SK-N-SH (cell line): ENCODE results near the gene SGSM2. TPM values are rescaled to one million over a fixed set of nuclear protein-coding genes. Genes with fewer than 3 reads are reported as not detected.

Experiments used
- CTCF ChIA-PET: fragments of 300-600, 350-600 bp; formaldehyde crosslinking; extraction: SDS; loops from one replicate; lab custom pipeline; 2021; lab: Yijun Ruan, JAX
- POLR2A ChIA-PET: fragments of 350-600 bp; sonication (Branson Sonifier 250); formaldehyde crosslinking; extraction: SDS; loops from one replicate; lab custom pipeline; 2020; ENCODE audit warnings: antibody characterized with exemption, inconsistent platforms; lab: Yijun Ruan, JAX
- DNase-seq: peaks from one replicate; pipeline ENCODE4 v3.0.0; 2012
- H2AFZ ChIP-seq: fragments of 200-600 bp; sonication (generic); 2 replicates; pipeline ENCODE4 v1.8.1; 2016; ENCODE audit warnings: antibody characterized with exemption, mild to moderate bottlenecking, low read depth
- H3F3A ChIP-seq: fragments of 200-600 bp; sonication (generic); replicated peaks from 2 replicates; pipeline ENCODE3; 2016; ENCODE audit warnings: antibody characterized with exemption, mild to moderate bottlenecking; ENCODE audit not compliant: insufficient read depth
- H3K27ac ChIP-seq, 2 experiments: fragments of 200-500 bp in 1 of 2; fragments of 200-600 bp in 1 of 2; sonication (Bioruptor generic) in 1 of 2; sonication (generic), shearing (Covaris generic) in 1 of 2; 2 replicates each; pipeline versions ENCODE4 v1.5.1 to v1.6.1; 2014 to 2016; ENCODE audit warnings: low read depth in 2 of 2, inconsistent platforms in 1 of 2, low read length in 1 of 2, mild to moderate bottlenecking in 1 of 2, mixed read lengths in 1 of 2
- H3K27me3 ChIP-seq: fragments of 200-600 bp; sonication (generic), shearing (Covaris generic); 2 replicates; pipeline ENCODE4 v1.6.1; 2016; ENCODE audit warnings: mixed run types; ENCODE audit not compliant: insufficient read depth
- H3K36me3 ChIP-seq, 2 experiments: fragments of 200-500 bp in 1 of 2; fragments of 200-600 bp in 1 of 2; sonication (Bioruptor generic) in 1 of 2; sonication (generic) in 1 of 2; replicated peaks in 1 of 2; 2 replicates each; pipeline versions ENCODE3 to v1.5.1; 2014 to 2016; ENCODE audit warnings: low read length in 1 of 2, mild to moderate bottlenecking in 1 of 2; ENCODE audit not compliant: insufficient read depth in 2 of 2, control insufficient read depth in 1 of 2
- H3K4me1 ChIP-seq, 2 experiments: fragments of 200-500 bp in 1 of 2; fragments of 200-600 bp in 1 of 2; sonication (Bioruptor generic) in 1 of 2; sonication (generic), shearing (Covaris generic) in 1 of 2; 2 replicates each; pipeline versions ENCODE4 v1.5.1 to v1.6.1; 2014 to 2016; ENCODE audit warnings: low read depth in 1 of 2, low read length in 1 of 2, mixed run types in 1 of 2; ENCODE audit not compliant: insufficient read depth in 2 of 2, control insufficient read depth in 1 of 2
- H3K4me2 ChIP-seq: fragments of 200-600 bp; sonication (generic), shearing (Covaris generic); 2 replicates; pipeline ENCODE4 v1.6.1; 2017; ENCODE audit warnings: mixed run types
- H3K4me3 ChIP-seq, 2 experiments: fragments of 200-500 bp in 1 of 2; fragments of 200-600 bp in 1 of 2; sonication (Bioruptor generic) in 1 of 2; sonication (generic), shearing (Covaris generic) in 1 of 2; 2 replicates each; pipeline versions ENCODE4 v1.5.1 to v1.8.1; 2014 to 2016; ENCODE audit warnings: low read depth in 2 of 2, inconsistent platforms in 1 of 2, low read length in 1 of 2, mild to moderate bottlenecking in 1 of 2, mixed read lengths in 1 of 2, moderate library complexity in 1 of 2
- H3K79me2 ChIP-seq: fragments of 200-600 bp; sonication (generic); 2 replicates; pipeline ENCODE4 v1.8.1; 2017; ENCODE audit warnings: mild to moderate bottlenecking; ENCODE audit not compliant: insufficient read depth
- H3K9ac ChIP-seq: fragments of 200-600 bp; sonication (generic); 2 replicates; pipeline ENCODE4 v1.6.1; 2017; ENCODE audit warnings: mixed run types
- H3K9me2 ChIP-seq: fragments of 200-600 bp; sonication (generic); 2 replicates; pipeline ENCODE4 v1.6.1; 2017; ENCODE audit warnings: mixed run types
- H3K9me3 ChIP-seq: fragments of 200-600 bp; sonication (generic); 2 replicates; pipeline ENCODE4 v1.6.1; 2017; ENCODE audit warnings: mixed run types, mild to moderate bottlenecking, moderate library complexity
- H4K20me1 ChIP-seq: fragments of 200-600 bp; sonication (generic); 2 replicates; pipeline ENCODE4 v1.6.1; 2017; ENCODE audit warnings: mild to moderate bottlenecking, mixed run types; ENCODE audit not compliant: insufficient read depth
- CHD2 ChIP-seq: fragments of 150-350 bp; IDR thresholded peaks from 2 replicates; pipeline ENCODE4 v1.6.1; 2018; ENCODE audit warnings: low read length; ENCODE audit not compliant: partially characterized antibody
- ELF1 ChIP-seq: IDR thresholded peaks from 2 replicates; pipeline ENCODE4 v1.4.0; 2012
- EP300 ChIP-seq, 2 experiments: IDR thresholded peaks; 2 replicates each; pipeline versions ENCODE4 v1.4.0 to v1.6.1; 2012; ENCODE audit warnings: borderline replicate concordance in 1 of 2, low read depth in 1 of 2, low read length in 1 of 2
- EZH2phosphoT487 ChIP-seq: fragments of 200-600 bp; sonication (generic); IDR thresholded peaks from 2 replicates; pipeline ENCODE4 v1.6.1; 2017; ENCODE audit warnings: low read depth, mixed run types, mild to moderate bottlenecking, antibody characterized with exemption, moderate library complexity, borderline replicate concordance
- FOXM1 ChIP-seq: IDR thresholded peaks from 2 replicates; pipeline ENCODE4 v1.4.0; 2012; ENCODE audit warnings: low read depth, mild to moderate bottlenecking
- JUND ChIP-seq: IDR thresholded peaks from 2 replicates; pipeline ENCODE4 v1.4.0; 2012
- MXI1 ChIP-seq: IDR thresholded peaks from 2 replicates; pipeline ENCODE4 v1.6.1; 2012; ENCODE audit warnings: mild to moderate bottlenecking, low read depth, low read length, improper control_type of control experiment
- NFIC ChIP-seq: IDR thresholded peaks from 2 replicates; pipeline ENCODE4 v1.4.0; 2012; ENCODE audit warnings: borderline replicate concordance
- NRF1 ChIP-seq: IDR thresholded peaks from 2 replicates; pipeline ENCODE4 v1.6.1; 2012; ENCODE audit warnings: low read depth, mild to moderate bottlenecking, low read length
- RAD21 ChIP-seq: IDR thresholded peaks from 2 replicates; pipeline ENCODE4 v1.6.1; 2012; ENCODE audit warnings: mild to moderate bottlenecking, low read length
- RCOR1 ChIP-seq: fragments of 150-350 bp; IDR thresholded peaks from 2 replicates; pipeline ENCODE4 v1.6.1; 2017; ENCODE audit warnings: antibody characterized with exemption, low read length
- RXRA ChIP-seq: IDR thresholded peaks from 2 replicates; pipeline ENCODE4 v1.4.0; 2012; ENCODE audit warnings: low read depth, mild to moderate bottlenecking, borderline replicate concordance
- TAF1 ChIP-seq: IDR thresholded peaks from 2 replicates; pipeline ENCODE4 v1.6.1; 2012; ENCODE audit warnings: low read depth, mild to moderate bottlenecking, low read length, moderate library complexity, borderline replicate concordance
- TEAD4 ChIP-seq: IDR thresholded peaks from 2 replicates; pipeline ENCODE4 v1.4.0; 2012; ENCODE audit warnings: mild to moderate bottlenecking, borderline replicate concordance; ENCODE audit not compliant: insufficient read depth
- WGBS: methylation state at CpG from one replicate; pipeline ENCODE4 v1.1.6; 2017; ENCODE audit warnings: low lambda C conversion rate; 5-methylcytosine and 5-hydroxymethylcytosine counted together
- polyA plus RNA-seq, 3 experiments: library from polyadenylated mRNA; depleted of rRNA; stranded (reverse); fragments of >200 nt; gene quantifications; 2 replicates each; pipeline ENCODE4 v1.2.3, GENCODE V29; 2012
- TF ChIP-seq, protein P1 (sequence below): IDR thresholded peaks from 2 replicates; pipeline ENCODE4 v1.4.0; 2012; ENCODE audit warnings: low read depth
- TF ChIP-seq, protein P2 (sequence below): IDR thresholded peaks from 2 replicates; pipeline ENCODE4 v1.4.0; 2012; ENCODE audit warnings: low read depth, borderline replicate concordance

SGSM2 gene
- polyA plus RNA-seq, 1 of the 3 experiments (the other 2 are of a cell fraction): 85.9 TPM

- no peak overlapping the region for H3K4me3 ChIP-seq
- no peak overlapping the region for H3K4me2 ChIP-seq
- H3K9me2 ChIP-seq: no peaks in the 10 kb centered on the region
- 88% methylated on average over 5 of the region's 5 CpGs for WGBS
- peaks cover 52% of the 10 kb centered on the region for H4K20me1 ChIP-seq
- H3K9ac ChIP-seq: no peak overlapping the region
- peaks cover 92% of the 10 kb centered on the region for H3K79me2 ChIP-seq
- H3K27me3 ChIP-seq: no peaks in the 10 kb centered on the region
- TF ChIP-seq RCOR1: no peak
- TF ChIP-seq JUND: no peak
- no peak for TF ChIP-seq TEAD4
- no peak for TF ChIP-seq EZH2phosphoT487
- TF ChIP-seq, protein P1, sequence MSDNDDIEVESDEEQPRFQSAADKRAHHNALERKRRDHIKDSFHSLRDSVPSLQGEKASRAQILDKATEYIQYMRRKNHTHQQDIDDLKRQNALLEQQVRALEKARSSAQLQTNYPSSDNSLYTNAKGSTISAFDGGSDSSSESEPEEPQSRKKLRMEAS: no peak
- no peak for TF ChIP-seq TAF1
- no peak for TF ChIP-seq RXRA
- TF ChIP-seq NRF1: no peak
- peaks cover 2 to 10% of the 10 kb centered on the region in 2 experiments; a peak in 2 of 4 replicates for H3K4me1 ChIP-seq
- ChIA-PET POLR2A (no interaction called here), CTCF (interaction anchor here (1.2 to 1.8 kb wide), 3 partner anchors 14 to 53 kb away, joined by 3 to 5 read pairs (median 4); no protein-coding TSS in a partner anchor)
- no peak for DNase-seq
- H3K27ac ChIP-seq: no peak overlapping the region
- no peaks in the 10 kb centered on the region for H3K9me3 ChIP-seq
- H3K36me3 ChIP-seq: peaks cover 51 to 63% of the 10 kb centered on the region in 2 experiments
- H3F3A ChIP-seq: peaks cover 17% of the 10 kb centered on the region
- no peak overlapping the region for H2AFZ ChIP-seq
Measured at GRCh38 chr17:2297023-2297422, 40.3 kb upstream of the SGSM2 start.

DNA sequence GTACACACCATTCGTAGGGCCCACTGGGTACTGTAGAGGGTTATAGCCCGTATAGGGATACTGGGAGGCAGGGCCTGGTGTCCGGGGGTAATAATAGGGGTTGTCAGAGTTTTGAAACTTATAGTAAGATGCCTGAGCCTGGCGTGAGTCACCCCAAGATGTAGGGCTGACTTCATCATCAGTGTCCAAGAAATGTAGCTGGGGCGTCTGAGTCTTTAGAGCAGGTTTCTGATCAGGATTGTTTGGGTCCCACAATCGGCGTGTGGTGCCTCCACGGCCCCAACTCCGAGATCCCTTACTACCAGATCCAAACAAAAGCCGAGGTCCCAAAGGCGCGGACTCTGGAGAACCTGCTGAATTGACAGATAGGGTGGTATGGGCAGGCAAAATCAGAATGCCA, 38.2 kb upstream of the SGSM2 start:
- WGBS: 99% methylated on average over 10 of the region's 12 CpGs
- no peaks in the 10 kb centered on the region for H3K27me3 ChIP-seq
- H2AFZ ChIP-seq: no peak overlapping the region
- POLR2A ChIA-PET: no interaction called here
- H4K20me1 ChIP-seq: peaks cover 47% of the 10 kb centered on the region
- no peak overlapping the region for H3K27ac ChIP-seq
- no peak overlapping the region for H3K4me2 ChIP-seq
- H3K9ac ChIP-seq: no peak overlapping the region
- TF ChIP-seq FOXM1 (no peak), RCOR1 (no peak), ELF1 (no peak), NFIC (no peak), EP300 (IDR thresholded peaks at IDR 0.05; ENCODE audit: borderline replicate concordance in 1 of 2, low read depth in 1 of 2, low read length in 1 of 2) (no peak), RAD21 (no peak), MXI1 (no peak), CHD2 (no peak)
- TF ChIP-seq, protein P2, sequence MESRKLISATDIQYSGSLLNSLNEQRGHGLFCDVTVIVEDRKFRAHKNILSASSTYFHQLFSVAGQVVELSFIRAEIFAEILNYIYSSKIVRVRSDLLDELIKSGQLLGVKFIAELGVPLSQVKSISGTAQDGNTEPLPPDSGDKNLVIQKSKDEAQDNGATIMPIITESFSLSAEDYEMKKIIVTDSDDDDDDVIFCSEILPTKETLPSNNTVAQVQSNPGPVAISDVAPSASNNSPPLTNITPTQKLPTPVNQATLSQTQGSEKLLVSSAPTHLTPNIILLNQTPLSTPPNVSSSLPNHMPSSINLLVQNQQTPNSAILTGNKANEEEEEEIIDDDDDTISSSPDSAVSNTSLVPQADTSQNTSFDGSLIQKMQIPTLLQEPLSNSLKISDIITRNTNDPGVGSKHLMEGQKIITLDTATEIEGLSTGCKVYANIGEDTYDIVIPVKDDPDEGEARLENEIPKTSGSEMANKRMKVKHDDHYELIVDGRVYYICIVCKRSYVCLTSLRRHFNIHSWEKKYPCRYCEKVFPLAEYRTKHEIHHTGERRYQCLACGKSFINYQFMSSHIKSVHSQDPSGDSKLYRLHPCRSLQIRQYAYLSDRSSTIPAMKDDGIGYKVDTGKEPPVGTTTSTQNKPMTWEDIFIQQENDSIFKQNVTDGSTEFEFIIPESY: no peak
- TF ChIP-seq, protein P1: no peak
- peaks cover 48 to 49% of the 10 kb centered on the region in 2 experiments for H3K36me3 ChIP-seq
- H3K9me2 ChIP-seq: no peaks in the 10 kb centered on the region
- peaks cover 5 to 6% of the 10 kb centered on the region in 2 experiments; a peak in 1 of 4 replicates for H3K4me1 ChIP-seq
- H3K9me3 ChIP-seq: no peaks in the 10 kb centered on the region
- DNase-seq: no peak
- CTCF ChIA-PET: no interaction called here
- H3F3A ChIP-seq: no peaks in the 10 kb centered on the region
- H3K79me2 ChIP-seq: peaks cover 93% of the 10 kb centered on the region
- H3K4me3 ChIP-seq: no peak overlapping the region
